Fibroblast of lung (primary cell): ENCODE results near the gene CSK. TPM values are rescaled to one million over a fixed set of nuclear protein-coding genes. Genes with fewer than 3 reads are reported as not detected.

ENCODE experiments used
- DNase-seq, 2 donors: peaks; one replicate each; pipeline versions ENCODE4 v3.0.0 to v3.0.0-alpha.2; 2010; ENCODE audit warnings: low read depth in 2 of 2
- H2AFZ ChIP-seq: 2 replicates; pipeline ENCODE4 v1.5.1; 2012; ENCODE audit warnings: low read length, control low read depth, inconsistent platforms
- H3K27ac ChIP-seq: 2 replicates; pipeline ENCODE4 v1.5.1; 2011; ENCODE audit warnings: low read length, control low read depth; ENCODE audit not compliant: insufficient read depth
- H3K27me3 ChIP-seq: 2 replicates; pipeline ENCODE4 v1.5.1; 2011; ENCODE audit warnings: mild to moderate bottlenecking, low read length; ENCODE audit not compliant: control insufficient read depth, insufficient read depth
- H3K36me3 ChIP-seq: 2 replicates; pipeline ENCODE4 v1.5.1; 2011; ENCODE audit warnings: low read length; ENCODE audit not compliant: control insufficient read depth, insufficient read depth
- H3K4me1 ChIP-seq: 2 replicates; pipeline ENCODE4 v1.5.1; 2011; ENCODE audit warnings: low read length; ENCODE audit not compliant: control insufficient read depth, insufficient read depth; ENCODE audit errors: extremely low read depth
- H3K4me2 ChIP-seq: 2 replicates; pipeline ENCODE4 v1.5.1; 2011; ENCODE audit warnings: low read length, control low read depth; ENCODE audit not compliant: insufficient read depth; ENCODE audit errors: extremely low read depth
- H3K4me3 ChIP-seq, 4 experiments: fragments of 200-600 bp in 1 of 4; sonication (generic) in 1 of 4; replicated peaks in 1 of 4; 2 replicates each; pipeline ENCODE4 v1.5.1; 2011 to 2016; ENCODE audit warnings: low read length in 4 of 4, low read depth in 3 of 4, mild to moderate bottlenecking in 3 of 4, control low read depth in 2 of 4, inconsistent platforms in 1 of 4, mixed read lengths in 1 of 4; ENCODE audit not compliant: insufficient read depth in 1 of 4; ENCODE audit errors: control extremely low read depth in 1 of 4
- H3K79me2 ChIP-seq: 2 replicates; pipeline ENCODE4 v1.5.1; 2012; ENCODE audit warnings: mild to moderate bottlenecking, low read length, inconsistent platforms; ENCODE audit not compliant: control insufficient read depth, insufficient read depth
- H3K9ac ChIP-seq: 2 replicates; pipeline ENCODE4 v1.5.1; 2011; ENCODE audit warnings: mild to moderate bottlenecking, low read length, control low read depth; ENCODE audit not compliant: insufficient read depth
- H3K9me3 ChIP-seq: 2 replicates; pipeline ENCODE4 v1.5.1; 2012; ENCODE audit warnings: low read depth, low read length; ENCODE audit not compliant: control insufficient read depth, insufficient read depth
- H4K20me1 ChIP-seq: 2 replicates; pipeline ENCODE4 v1.5.1; 2011; ENCODE audit warnings: low read length; ENCODE audit not compliant: control insufficient read depth, insufficient read depth; ENCODE audit errors: extremely low read depth
- EZH2 ChIP-seq: IDR thresholded peaks from 2 replicates; pipeline ENCODE4 v1.5.1; 2012; ENCODE audit warnings: low read length, control low read depth, mild to moderate bottlenecking; ENCODE audit errors: missing control alignments
- polyA plus RNA-seq, 2 donors: library from polyadenylated mRNA; depleted of rRNA in 1 of 2; stranded (reverse) in 1 of 2; unstranded in 1 of 2; fragments of >200 nt; gene quantifications; 2 replicates each; pipeline ENCODE4 v1.2.1, GENCODE V29; 2011 to 2012; ENCODE audit warnings: missing spikeins in 1 of 2
- total RNA-seq: library from RNA; depleted of rRNA; stranded (reverse); fragments of >200 nt; gene quantifications from 2 replicates; pipeline ENCODE4 v1.2.1, GENCODE V29; 2014
- TF ChIP-seq, protein P1 (sequence below), 2 donors: IDR thresholded peaks in 1 of 2; conservative IDR thresholded peaks in 1 of 2; 1 replicate in 1 of 2; 2 replicates in 1 of 2; pipeline ENCODE4 v1.5.1; 2011 to 2012; ENCODE audit warnings: low read length in 2 of 2, control low read depth in 1 of 2, inconsistent platforms in 1 of 2, low read depth in 1 of 2, mild to moderate bottlenecking in 1 of 2

CSK gene
- total and polyA plus RNA-seq, 2 donors (not counting 1 experiment from before 2014, with no cell fraction given) = 21.5 to 22.0 TPM

DNA sequence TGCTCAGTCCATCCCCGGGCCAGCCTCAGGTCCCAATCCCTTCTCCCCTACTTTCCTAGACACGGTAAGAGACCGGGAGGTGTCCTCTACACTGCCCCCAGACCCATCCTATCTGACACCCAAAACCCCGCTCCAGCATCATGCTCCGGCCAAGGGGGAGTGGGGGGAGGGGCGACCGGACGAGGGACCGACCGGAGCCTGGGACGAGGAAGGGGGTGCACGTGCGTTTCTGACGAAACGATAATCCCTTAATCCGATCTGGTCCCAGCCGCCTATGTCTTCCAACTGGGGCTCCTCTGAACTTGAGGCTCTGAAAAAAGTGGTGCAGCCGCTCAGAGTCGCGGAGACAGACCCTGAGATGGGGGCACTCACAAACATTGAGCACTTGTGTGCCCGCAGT, 45.0 kb downstream of the CSK start:
- TF ChIP-seq, protein P1, sequence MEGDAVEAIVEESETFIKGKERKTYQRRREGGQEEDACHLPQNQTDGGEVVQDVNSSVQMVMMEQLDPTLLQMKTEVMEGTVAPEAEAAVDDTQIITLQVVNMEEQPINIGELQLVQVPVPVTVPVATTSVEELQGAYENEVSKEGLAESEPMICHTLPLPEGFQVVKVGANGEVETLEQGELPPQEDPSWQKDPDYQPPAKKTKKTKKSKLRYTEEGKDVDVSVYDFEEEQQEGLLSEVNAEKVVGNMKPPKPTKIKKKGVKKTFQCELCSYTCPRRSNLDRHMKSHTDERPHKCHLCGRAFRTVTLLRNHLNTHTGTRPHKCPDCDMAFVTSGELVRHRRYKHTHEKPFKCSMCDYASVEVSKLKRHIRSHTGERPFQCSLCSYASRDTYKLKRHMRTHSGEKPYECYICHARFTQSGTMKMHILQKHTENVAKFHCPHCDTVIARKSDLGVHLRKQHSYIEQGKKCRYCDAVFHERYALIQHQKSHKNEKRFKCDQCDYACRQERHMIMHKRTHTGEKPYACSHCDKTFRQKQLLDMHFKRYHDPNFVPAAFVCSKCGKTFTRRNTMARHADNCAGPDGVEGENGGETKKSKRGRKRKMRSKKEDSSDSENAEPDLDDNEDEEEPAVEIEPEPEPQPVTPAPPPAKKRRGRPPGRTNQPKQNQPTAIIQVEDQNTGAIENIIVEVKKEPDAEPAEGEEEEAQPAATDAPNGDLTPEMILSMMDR (conservative IDR thresholded peaks at IDR 0.05 in 1 of 2, IDR thresholded peaks at IDR 0.05 in 1 of 2; ENCODE audit: low read depth in 1 of 2, low read length in 2 of 2) = no peak
- TF ChIP-seq EZH2 = no peak
- no peak overlapping the region for H3K27ac ChIP-seq
- H3K27me3 ChIP-seq = peaks cover 17% of the 10 kb centered on the region
- H4K20me1 ChIP-seq = no peaks in the 10 kb centered on the region
- no peaks in the 10 kb centered on the region for H3K9me3 ChIP-seq
- no peak overlapping the region for H2AFZ ChIP-seq
- no peak overlapping the region for H3K9ac ChIP-seq
- no peaks in the 10 kb centered on the region for H3K4me1 ChIP-seq
- no peaks in the 10 kb centered on the region for H3K36me3 ChIP-seq
- H3K4me2 ChIP-seq = no peak overlapping the region
- DNase-seq = no peak
- no peaks in the 10 kb centered on the region for H3K79me2 ChIP-seq
- no peak overlapping the region for H3K4me3 ChIP-seq

- Histone ChIP-seq H3K4me1 (no peaks in the 10 kb centered on the region), H4K20me1 (no peaks in the 10 kb centered on the region), H3K27ac (no peak overlapping the region), H3K36me3 (no peaks in the 10 kb centered on the region), H3K79me2 (no peaks in the 10 kb centered on the region), H2AFZ (no peak overlapping the region), H3K9me3 (no peaks in the 10 kb centered on the region), H3K27me3 (peaks cover 17% of the 10 kb centered on the region), H3K4me2 (no peak overlapping the region), H3K9ac (no peak overlapping the region), H3K4me3 (no peak overlapping the region)
- no peak for DNase-seq
- no peak for TF ChIP-seq EZH2
- TF ChIP-seq, protein P1 (conservative IDR thresholded peaks at IDR 0.05 in 1 of 2, IDR thresholded peaks at IDR 0.05 in 1 of 2; ENCODE audit: low read depth in 1 of 2, low read length in 2 of 2) = no peak
Measured at GRCh38 chr15:74827614-74828013, 45.7 kb downstream of the CSK start.

DNA sequence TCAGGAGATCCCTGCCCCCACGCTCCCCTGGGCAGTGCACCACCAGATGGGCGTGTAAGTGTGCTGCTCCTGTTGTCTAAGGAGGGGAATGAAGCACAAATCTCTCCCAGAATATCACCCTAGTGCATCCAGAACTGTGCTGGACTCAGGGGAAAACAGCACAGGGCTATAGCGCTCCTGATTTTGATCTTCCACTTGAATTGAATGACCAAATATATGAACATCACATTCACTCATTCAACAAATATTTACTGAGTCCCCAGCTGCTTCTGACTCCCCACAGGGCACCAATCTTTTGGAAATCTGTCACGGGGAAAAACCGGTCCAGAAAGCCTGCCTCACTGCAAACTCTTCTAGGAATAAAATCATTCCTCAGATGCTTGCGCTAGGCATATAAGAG, 47.0 kb downstream of the CSK start:
- Histone ChIP-seq H3K9me3 (no peaks in the 10 kb centered on the region), H3K4me2 (no peak overlapping the region), H3K27me3 (peaks cover 17% of the 10 kb centered on the region), H4K20me1 (no peaks in the 10 kb centered on the region), H3K79me2 (no peaks in the 10 kb centered on the region), H3K4me3 (no peak overlapping the region), H2AFZ (no peak overlapping the region), H3K27ac (no peak overlapping the region), H3K36me3 (no peaks in the 10 kb centered on the region), H3K4me1 (no peaks in the 10 kb centered on the region), H3K9ac (no peak overlapping the region)
- DNase-seq = no peak
- TF ChIP-seq EZH2 = no peak
- TF ChIP-seq, protein P1 (conservative IDR thresholded peaks at IDR 0.05 in 1 of 2, IDR thresholded peaks at IDR 0.05 in 1 of 2; ENCODE audit: low read depth in 1 of 2, low read length in 2 of 2) = no peak
